Measurements from ENCODE around the gene ZNF296.
A peak's percentile ranks its signal among the peaks of the same experiment; 100 is the strongest.

ZNF296 gene

DNA sequence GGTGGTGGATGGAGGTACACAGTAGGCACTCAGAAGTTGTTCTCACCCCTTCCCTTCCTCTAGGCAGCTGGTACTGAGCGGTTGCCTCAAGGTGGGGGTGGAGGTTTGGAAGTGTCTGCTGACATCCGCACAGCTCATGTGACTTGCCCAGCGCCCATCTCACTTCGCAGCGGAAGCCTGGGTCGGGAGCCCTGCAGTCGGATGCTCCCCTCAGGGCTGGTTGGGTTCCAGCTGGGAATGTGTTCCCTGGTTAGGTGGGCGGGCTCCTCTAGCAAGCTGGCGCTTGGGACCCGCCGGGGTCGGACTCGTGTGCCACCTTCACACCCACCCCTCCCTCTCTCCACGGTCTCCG lies 26.9 kb upstream of the ZNF296 start:
- DNase-seq (ENCODE audit: low spot score), result no peak

DNA sequence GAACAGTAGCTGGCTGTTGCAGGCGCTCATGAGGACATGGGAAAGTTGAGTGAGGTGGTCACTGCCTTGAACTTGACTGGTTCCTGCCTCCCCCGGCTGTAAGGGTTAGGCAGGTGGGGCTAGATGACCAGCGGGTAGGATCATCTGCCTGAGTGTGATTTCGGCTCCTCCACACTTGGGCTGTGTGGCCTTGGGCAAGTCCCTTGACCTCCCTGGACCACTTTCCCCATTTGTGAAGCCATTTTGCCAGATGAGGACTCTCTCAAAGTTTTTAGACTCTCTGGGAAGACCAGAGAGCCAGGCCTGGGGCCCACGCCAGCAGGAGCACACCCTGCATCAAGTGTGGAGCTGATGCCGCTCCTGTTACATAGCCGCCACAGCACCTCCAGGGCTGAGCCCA lies 26.2 kb upstream of the ZNF296 start:
- no peak for DNase-seq (ENCODE audit: low spot score)

DNA sequence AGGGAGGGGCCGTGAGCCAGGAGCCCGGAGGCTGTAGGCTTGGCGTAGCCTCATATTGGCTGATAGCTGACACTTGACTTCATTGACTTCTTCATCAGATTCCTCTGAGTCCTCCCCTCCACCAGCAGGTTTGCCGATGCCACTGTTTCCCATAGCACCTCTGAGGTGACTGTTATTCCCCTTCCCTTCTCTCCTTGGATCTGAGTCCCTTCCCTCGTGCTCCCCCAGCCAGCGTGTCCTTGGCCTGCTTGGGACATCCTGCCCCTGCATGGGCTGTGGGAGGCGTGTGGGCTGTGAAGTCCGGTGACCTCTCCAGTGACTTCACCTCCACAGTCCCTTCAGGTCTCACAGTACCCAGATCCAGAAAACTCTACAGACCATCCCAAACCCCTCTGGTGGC lies 25.5 kb upstream of the ZNF296 start:
- no peak for DNase-seq (ENCODE audit: low spot score)

DNA sequence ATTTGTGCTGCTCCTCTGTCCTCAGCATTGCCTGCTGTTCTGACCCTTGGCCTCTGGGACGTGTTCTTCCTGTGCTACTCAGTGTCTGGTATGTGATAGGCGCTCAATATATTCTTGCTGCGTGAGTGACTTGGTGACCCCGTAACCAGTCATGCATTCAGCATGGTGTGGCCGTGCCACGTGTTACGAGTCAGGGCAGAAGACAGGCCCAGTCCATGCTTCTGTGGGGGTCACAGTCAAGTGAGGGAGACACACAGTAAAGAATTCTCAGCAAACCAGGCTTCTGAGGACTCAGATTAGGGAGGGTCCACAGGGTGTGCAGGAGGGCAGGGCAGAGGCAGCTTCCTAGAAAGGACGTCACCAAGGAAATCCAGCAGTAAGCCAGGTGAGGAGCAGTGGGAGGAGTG lies 24.6 kb upstream of the ZNF296 start:
- DNase-seq (ENCODE audit: low spot score), result no peak

DNA sequence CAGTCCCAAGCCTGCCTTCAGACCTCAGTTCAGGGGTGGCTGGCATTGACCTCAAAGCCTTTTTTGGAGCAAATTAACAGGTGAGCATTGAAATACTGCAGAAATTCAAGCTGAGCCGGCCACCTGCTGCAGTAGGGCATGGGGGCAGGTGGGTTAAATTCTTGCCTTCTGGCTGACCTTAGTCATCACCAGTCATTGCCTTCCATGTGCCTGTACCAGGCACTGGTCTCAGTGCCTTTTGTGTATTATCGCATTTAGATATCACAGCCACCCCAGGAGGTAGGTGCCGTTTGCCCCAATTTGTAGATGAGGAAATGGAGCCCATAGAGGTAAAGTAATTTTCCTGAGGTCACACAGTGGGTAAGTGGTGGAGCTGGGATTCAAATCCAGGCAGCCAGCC lies 23.9 kb upstream of the ZNF296 start:
- DNase-seq (ENCODE audit: low spot score), result no peak

DNA sequence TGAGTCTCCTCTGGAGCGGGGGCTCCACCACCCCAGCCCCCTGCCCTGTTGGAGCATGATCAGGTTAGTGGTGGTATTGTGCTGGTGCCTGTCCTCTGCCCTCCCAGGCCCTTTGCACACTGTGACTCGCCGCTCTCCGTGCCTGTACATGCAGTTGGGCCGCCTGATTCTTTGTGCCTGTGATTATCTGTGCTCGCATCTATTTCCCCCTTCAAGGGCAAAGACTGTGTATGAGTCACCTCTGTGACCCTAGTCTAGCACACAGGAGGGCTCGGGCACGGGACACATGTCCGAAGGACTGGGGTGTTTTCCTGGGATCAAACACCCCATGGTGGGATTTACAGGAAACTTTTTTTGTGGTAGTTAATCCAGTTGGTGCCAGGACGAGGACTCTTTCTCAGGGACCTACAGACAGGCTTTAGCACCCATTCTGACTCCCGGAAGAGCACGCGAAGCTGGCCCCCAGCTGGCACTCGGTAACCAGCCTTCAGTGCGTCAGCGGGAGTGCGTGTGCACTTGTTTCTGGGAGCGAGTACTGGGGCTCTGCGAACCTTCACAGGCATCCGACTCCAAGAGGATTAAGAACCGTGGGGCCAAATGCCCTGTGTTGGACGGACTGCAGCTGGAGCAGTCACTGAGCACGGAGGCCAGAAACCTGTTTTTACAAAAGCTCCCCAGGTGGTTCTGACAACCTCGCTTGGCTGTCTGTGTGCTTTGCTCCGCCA lies 23.4 kb upstream of the ZNF296 start:
- no peak for DNase-seq (ENCODE audit: low spot score)

DNA sequence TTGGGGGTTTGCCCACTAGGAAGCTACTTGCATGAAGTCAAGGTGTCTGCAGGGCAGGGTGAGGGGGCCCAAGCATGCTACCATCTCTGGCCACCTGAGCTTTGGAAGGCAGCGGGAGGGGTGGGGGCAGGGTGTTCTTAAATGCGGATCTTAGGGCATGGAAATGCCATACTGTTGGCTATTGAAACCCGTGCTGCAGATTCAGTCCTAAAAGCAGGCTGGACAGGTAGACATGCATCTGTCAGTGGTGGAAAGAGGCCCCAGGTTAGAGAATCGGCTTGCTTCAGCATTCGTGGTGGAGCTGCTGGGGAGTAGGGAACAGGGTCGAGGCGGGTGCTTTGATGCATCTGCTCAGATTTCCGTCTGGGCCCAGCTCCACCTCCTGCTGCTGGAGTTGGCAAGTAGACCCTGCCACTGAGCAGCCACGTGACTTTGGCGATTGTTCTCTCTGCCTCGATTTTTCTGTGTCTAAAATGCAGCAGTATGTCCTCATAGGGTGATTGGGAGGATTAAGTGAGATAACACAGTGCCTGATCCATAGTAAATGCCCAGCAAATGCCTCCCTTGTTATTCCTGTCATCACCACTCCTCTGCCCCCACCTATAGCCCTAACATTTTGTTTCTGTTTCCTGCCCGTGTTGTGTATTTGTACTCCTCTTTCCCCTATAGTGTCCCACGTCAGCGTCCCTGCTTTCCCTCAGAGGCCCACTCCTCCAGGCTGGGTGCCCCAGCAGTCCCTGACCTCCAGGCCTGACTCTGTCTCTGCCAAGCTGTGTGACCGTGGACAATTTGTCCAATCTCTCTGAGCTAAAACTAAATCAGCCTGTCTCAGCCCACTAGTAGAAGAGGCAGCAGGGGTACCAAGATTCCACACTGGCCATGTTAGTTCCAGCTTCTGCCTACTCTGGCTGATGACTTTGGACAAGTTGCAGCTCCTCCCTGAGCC lies 22.5 kb upstream of the ZNF296 start:
- DNase-seq (ENCODE audit: low spot score), result peak; percentile 36

DNA sequence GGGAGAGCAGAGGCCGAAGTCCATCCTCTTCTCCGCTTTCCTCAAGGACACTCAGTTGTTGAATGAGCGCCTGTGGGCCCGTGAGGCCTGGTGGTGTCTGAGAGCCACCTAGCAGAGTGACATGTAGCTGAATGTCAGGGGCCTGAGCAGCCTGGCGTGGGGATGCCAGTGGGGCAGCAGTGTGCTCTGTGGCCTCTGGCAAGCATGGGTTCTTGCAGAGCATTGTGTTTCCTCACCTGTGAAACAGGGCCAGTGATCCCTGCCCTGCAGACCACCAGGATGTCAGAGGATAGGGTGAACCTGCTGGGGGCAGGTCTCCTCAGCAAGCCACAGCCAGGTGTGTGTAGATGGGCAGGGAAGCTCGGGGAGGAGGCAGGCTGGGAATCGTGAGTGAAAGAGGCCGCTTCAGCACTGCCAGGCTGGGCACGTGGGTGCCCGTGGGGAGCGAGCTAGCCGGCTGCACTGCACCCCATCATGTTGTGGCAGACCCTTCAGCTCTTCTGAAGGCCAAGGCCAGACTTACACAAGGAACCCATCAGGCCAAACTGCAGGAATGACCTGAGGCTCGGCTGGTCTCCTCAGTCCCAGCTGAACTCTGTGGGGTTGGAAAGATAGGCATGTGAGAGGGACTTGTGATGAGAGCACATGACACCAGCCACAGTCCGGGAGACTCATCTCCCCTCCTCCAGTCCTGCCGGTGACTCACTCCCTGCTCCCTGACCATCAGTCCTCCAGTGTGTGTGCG lies 21.7 kb upstream of the ZNF296 start:
- DNase-seq (ENCODE audit: low spot score), result peak; percentile 19

DNA sequence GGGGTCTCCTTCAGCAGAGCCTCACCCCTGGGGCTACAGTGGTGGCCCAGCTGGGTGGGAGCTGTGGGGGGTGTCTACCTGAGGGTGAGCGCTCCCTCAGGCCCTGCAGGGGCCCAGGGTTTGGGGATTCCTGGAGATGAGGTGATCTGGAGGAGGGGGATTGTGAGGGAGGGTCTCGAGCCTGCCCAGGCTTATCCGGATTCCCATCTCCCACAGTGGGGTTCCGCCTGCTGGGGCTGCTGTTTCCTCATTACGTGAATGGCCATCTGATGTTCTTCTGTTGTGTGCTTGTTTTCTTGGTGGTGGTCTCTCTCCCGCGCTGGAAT lies 21.1 kb upstream of the ZNF296 start:
- no peak for DNase-seq (ENCODE audit: low spot score)

DNA sequence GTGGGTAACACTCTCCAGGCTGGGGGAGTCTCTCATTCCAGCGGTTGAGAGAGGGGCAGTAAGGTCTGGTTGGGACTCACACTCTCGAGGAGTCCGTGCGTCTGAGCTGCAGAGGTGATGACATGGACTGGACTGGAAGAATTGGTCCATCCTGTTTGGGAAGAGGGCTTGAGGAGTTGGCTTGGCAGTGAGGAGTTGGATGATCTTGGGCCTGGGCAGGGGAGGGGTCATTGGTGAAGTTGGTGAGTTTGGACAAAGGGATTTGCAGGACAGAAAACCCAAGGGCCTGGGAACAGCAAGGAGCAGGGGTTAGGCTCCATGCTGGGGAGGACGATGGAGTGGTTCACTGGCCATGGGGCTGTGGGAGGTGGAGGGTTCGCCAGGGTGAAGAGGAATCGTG lies 20.4 kb upstream of the ZNF296 start:
- DNase-seq (ENCODE audit: low spot score), result no peak

DNA sequence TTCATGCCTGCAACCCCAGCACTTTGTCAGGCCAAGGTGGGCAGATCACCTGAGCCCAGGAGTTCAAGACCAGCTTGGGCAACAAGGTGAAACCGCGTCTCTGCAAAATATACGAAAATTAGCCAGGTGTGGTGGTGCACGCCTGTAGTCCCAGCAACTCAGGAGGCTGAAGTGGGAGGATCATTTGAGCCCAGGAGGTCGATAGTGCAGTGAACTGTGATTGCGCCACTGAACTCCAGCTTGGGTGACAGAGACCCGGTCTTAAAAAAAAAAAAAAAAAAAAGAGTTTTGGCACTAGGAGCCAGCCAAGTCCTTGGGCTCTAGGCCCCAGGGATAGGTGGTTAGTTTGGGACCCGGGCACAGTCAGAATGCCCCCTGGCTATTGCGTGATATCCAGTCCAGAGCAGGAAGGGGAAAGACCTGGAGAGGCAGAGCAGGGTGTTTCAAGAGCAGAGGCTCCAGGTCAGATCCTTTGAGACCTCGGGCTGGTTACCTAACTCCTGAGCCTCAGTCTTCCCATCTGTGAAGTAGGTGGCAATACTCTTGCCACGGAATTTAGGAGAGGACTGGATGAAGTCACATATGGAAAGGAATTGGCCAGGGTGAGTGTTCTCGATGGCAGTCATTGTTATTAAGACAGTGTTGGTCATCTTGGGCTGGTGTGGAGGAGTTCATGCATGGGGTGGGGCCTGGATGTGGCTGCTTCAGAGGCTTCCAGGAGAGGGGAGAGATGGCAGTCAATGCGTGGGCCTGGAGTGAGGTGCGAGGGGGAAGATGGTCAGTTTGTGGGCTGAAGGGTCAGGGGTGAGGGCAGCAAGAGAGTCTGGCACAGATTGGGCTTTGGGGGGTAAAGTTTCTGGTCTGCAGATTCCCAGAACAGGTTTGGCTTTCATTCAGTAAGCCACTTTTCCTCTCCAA lies 19.5 kb upstream of the ZNF296 start:
- DNase-seq (ENCODE audit: low spot score), result no peak

DNA sequence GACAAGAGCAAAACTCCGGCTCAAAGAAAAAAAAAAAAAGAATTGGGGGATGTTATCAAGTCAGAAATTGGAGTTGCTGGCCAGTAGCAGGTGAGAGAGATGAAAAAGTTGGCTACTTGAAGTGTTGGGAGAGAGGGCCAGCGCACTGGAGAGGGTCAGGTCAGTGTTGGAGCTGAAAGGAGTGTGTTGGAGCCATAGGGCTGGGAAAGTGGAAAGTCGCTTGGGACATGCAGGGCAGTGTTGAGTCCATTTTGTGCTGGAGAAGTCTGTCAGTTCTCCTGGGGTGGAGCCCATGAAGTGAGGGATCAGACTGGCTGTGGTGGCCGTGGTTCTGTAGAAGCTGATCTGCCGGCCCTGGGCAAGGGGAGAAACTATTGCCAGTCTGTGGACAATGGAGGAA lies 18.4 kb upstream of the ZNF296 start:
- DNase-seq (ENCODE audit: low spot score), result no peak

DNA sequence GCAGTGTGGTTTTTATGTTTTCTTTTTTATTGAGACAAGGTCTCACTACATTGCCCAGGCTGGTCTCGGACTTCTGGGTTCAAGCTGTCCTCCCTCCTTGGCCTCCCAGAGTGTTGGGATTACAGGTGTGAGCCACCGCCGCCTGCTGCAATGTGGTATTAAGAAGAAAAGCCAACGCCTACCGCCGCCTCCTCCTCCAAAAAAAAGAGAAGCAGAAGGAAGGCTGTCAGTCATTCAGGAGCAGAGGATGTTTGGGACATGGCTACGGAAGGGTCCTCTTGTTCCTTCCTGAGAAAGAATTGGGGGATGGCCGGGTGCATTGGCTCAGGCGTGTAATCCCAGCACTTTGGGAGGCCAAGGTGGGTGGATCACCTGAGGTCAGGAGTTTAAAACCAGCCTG lies 17.9 kb upstream of the ZNF296 start:
- DNase-seq (ENCODE audit: low spot score), result no peak

DNA sequence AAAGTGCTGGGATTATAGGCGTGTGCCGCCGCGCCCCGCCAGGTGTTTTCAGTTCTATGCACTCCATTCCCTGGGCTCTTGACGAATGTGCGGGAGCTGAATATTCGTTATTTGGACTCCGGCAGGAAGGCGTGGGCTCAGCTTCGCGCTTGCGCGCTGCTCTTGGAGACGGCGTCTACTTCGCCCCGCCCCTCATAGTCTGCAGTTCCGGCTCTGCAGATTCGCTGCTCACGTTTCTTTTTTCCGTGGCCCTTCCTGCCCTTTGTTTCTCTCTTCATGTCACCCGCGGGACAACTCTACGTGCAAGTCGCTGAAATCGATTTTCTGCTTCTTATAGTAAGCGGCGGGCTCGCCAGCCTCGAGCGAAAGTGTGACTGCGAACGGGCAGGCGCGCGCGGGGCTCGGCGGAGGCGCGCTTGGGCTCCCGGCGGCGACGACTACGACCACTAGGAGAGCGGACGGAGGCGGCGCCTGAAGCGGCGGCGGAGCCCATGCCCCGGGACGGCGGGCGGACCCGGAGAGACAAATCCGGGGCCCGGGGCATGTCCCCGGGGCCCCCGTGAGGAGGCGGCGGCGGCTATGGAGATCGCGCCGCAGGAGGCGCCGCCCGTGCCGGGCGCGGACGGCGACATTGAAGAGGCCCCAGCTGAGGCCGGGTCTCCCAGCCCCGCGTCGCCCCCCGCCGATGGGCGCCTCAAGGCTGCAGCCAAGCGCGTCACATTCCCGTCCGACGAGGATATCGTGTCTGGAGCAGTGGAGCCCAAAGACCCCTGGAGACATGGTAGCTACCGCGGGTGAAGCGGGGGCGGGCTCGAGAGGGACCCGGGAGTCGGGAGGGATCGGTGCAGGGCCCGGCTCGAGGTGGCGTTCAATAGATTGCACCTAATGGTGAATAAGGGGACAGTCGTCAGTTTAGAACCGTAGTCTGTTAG lies 16.7 kb upstream of the ZNF296 start, which contains the start of gene PPP1R37:
Gene PPP1R37, plus strand, starts transcription at position 433 of the 932 bp plus-strand sequence. Its CDS starts 147 bp downstream, at position 580.
- peak; percentile 93 for DNase-seq (ENCODE audit: low spot score)

DNA sequence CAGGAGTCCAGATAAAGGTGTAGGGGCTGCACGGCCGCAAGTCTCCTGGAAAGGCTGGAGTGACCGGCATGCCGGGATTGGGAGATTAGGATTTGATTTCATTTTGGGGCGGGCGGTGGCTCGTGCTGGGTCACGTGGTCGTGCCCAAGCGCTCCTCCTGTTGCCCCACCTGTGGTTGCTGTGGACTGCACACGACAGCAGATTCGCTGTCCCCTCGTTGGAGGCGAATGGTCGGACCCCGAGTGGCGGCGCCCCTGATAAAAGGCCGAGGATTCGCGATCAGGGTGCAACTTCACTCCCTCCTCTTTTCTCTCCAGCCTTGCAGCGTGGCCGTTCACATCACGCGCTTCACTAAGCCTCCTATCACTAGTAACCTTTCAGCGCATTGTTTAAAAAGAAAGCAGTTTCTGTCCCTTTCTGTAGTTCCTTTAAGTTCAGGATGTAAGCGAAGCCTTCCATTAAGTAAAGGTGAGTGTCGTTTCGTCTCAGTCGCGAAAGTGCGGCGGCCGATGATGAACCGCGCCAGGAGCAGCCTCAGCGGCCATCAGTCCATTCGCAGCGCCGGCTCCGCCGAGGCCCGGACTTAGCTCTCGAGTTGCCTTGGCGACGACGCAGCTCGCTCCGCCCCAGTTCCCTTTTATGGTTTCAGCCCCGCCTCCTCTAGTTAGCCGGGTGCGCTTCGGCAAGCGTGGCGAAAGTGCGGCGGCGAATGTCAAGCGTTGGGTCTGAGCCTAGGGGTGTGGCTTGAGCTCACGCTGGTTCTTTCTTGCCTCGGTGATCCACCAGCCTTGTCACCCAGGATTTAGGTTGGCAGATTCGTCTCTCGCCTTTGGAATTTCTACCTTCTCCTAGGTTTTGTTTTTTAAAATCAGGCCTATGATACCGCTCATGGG lies 15.0 kb upstream of the ZNF296 start:
- DNase-seq (ENCODE audit: low spot score), result peak; percentile 95

DNA sequence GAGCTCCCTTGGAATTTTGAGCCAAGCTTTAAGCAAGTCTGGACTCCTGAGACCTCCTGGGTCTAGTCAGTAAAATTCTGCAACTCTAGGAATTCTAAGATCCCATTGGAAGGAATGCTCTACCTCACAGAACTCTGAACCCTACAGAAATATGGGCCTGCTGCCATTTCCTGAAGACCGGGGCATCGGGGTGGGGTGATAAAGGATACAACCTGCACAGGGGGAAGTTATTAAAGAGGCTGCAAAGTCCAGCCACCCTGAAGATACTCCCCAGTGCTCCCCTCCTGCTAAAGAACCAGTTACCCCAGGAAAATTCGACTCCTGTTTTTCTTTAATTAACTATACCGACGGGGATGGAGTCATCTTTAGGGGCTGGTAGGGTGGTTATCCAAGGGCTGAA lies 14.3 kb upstream of the ZNF296 start:
- DNase-seq (ENCODE audit: low spot score), result no peak

DNA sequence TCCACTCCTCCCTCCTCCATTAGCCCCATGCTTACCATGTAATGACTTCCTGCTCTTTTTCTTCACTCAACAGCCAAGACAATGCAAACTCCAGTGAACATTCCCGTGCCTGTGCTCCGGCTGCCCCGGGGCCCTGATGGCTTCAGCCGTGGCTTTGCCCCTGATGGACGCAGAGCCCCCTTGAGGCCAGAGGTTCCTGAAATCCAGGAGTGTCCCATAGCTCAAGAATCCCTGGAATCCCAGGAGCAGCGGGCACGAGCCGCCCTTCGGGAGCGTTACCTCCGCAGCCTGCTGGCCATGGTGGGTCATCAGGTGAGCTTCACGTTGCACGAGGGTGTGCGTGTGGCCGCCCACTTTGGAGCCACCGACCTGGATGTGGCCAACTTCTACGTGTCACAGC lies 13.8 kb upstream of the ZNF296 start:
- no peak for DNase-seq (ENCODE audit: low spot score)

DNA sequence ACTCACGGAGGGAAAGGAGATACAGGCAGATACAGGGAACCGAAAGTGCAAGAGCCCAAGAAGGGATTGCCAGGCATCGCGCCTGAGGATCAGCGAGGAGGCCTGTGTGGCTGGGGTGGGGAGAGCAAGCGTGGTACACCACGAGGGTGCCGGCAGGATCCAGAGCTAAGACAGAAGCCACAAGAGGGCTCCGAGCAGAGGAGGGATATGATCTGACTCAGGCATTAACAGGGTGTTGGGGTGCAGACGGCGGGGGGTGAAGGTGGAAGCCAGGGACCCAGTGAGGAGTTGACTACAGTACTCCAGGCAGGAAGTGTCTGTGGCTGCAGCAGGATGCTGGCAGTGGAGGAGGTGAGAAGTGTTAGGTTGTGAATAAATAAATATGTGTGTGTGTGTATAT lies 11.3 kb upstream of the ZNF296 start:
- no peak for DNase-seq (ENCODE audit: low spot score)

DNA sequence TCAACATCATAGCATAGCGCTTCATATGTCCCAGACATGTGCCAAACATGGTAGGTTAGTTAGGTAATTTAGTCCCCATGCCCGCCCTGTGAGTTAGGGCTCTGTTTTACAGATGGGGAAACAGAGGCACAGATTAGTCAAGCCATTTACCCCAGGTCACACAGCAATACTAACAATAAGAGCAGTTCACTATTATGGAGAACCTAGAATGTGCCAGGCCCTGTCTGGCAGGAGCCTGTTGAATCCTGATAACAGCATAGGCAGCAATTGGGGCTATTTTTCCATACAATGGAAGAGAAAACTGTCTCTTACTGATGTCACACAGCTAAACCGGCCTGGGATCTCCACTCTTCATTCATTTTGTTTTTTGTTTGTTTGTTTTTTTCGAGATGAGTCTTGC lies 10.2 kb upstream of the ZNF296 start:
- no peak for DNase-seq (ENCODE audit: low spot score)

DNA sequence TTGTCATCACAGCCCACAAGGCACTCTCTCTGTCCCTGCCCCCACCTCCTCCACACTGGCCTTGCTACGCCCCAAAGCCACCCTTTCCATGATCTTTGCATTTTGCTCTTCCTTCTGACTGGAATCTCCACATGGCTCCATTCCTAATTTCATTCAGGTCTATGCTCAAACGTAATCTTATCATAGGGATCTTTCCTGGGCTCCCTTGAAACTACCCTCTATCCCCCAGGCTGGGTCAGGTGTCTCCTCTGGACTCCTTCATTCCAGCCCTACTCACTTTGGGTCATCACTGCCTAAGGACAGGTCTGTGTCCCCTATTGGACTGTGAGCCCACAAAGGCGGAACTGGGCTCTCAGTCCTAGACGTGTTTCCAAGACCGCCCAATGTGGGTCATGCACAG lies 5.9 kb upstream of the ZNF296 start:
- DNase-seq (ENCODE audit: low spot score), result no peak
